RWPE1 (cell line): ENCODE results near the gene GPC5.

ENCODE experiments used
- CTCF ChIA-PET: fragments of 350-600 bp; sonication (Branson Sonifier 250); formaldehyde crosslinking; extraction: SDS; loops from one replicate; lab custom pipeline; 2021; lab: Yijun Ruan, JAX
- POLR2A ChIA-PET: fragments of 400-600 bp; formaldehyde crosslinking; extraction: SDS; loops from one replicate; lab custom pipeline; 2020; ENCODE audit warnings: antibody characterized with exemption; ENCODE audit not compliant: low non-redundant PET; lab: Yijun Ruan, JAX
- DNase-seq: peaks from one replicate; pipeline ENCODE4 v3.0.0; 2012; ENCODE audit warnings: low spot score
- H3K27ac ChIP-seq: fragments of 450-650 bp; 2 replicates; pipeline ENCODE4 v1.5.1; 2017
- TF ChIP-seq, protein P1 (sequence below): fragments of 450-650 bp; conservative IDR thresholded peaks from 2 replicates; pipeline ENCODE4 v1.5.1; 2017; ENCODE audit warnings: low read depth, mild to moderate bottlenecking

GPC5 gene

GRCh38 chr13:91567485-91568207 is 169.2 kb downstream of the GPC5 start:
- TF ChIP-seq, protein P1, sequence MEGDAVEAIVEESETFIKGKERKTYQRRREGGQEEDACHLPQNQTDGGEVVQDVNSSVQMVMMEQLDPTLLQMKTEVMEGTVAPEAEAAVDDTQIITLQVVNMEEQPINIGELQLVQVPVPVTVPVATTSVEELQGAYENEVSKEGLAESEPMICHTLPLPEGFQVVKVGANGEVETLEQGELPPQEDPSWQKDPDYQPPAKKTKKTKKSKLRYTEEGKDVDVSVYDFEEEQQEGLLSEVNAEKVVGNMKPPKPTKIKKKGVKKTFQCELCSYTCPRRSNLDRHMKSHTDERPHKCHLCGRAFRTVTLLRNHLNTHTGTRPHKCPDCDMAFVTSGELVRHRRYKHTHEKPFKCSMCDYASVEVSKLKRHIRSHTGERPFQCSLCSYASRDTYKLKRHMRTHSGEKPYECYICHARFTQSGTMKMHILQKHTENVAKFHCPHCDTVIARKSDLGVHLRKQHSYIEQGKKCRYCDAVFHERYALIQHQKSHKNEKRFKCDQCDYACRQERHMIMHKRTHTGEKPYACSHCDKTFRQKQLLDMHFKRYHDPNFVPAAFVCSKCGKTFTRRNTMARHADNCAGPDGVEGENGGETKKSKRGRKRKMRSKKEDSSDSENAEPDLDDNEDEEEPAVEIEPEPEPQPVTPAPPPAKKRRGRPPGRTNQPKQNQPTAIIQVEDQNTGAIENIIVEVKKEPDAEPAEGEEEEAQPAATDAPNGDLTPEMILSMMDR = no peak
- ChIA-PET POLR2A (no interaction called here), CTCF (no interaction called here)
- DNase-seq = no peak
- H3K27ac ChIP-seq = no peak overlapping the region

- DNase-seq = no peak
- TF ChIP-seq, protein P1 = no peak
- POLR2A ChIA-PET = no interaction called here
- no peak overlapping the region for H3K27ac ChIP-seq
- CTCF ChIA-PET = no interaction called here
Observed at GRCh38 chr13:91571681-91572080, 173.3 kb downstream of the GPC5 start.

DNA sequence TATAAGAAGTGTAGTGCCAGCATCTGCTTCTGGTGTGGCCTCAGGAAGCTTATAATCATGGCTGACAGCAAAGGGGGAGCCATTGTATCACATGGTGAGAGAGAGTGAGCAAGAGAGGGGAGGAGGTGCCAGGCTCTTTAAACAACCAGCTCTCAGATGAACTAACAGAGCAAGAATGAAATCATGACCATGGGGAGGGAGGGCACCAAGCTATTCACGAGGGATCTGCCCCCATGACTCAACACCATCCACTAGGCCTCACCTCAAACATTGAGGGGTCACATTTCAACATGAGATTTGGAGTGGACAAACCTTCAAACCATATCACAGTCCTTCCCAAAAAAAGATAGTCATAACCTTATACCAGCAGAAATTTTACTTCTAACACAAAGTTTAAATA is 174.0 kb downstream of the GPC5 start:
- TF ChIP-seq, protein P1 = no peak
- no peak for DNase-seq
- ChIA-PET POLR2A (no interaction called here), CTCF (interaction anchor here (0.5 kb wide), 1 partner anchor 1651 kb away, joined by 3 read pairs; no protein-coding TSS in a partner anchor)
- no peak overlapping the region for H3K27ac ChIP-seq

DNA sequence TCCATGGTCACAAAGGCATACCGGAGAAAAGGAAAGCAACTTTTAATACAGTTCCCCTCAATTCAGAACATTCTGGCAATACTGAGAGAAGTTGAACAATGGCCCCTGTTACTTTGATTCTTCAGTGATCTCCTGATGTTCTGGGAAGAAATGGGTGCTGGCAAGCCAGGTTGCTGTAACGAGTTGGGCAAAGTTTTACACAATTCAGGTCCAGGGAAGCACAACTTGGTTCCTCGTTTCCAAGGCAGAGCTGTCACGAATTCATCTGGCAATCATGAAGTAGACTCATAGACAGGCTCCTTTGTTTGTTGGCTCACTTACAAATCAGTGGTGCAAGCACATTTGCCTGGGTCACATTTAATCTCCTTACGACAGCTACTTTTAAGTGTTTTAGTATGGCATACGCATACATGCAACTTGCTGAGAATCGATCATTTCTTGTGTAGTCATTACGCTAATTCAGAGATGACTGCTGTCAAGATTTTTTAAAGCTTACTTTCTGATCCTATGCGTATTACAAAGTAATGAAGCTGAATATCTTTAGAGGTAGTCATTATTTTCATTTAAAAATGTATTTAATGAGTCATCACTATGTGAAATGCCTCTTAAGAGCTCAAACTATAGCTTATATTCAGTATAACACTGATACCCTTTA is 174.7 kb downstream of the GPC5 start:
- TF ChIP-seq, protein P1 = no peak
- no peak overlapping the region for H3K27ac ChIP-seq
- no peak for DNase-seq
- ChIA-PET POLR2A (no interaction called here), CTCF (interaction anchor here (0.5 kb wide), 1 partner anchor 1651 kb away, joined by 3 read pairs; no protein-coding TSS in a partner anchor)

GRCh38 chr13:91574766-91575165 is 176.3 kb downstream of the GPC5 start:
- no peak for DNase-seq
- no peak overlapping the region for H3K27ac ChIP-seq
- ChIA-PET POLR2A (no interaction called here), CTCF (no interaction called here)
- TF ChIP-seq, protein P1 = no peak

DNA sequence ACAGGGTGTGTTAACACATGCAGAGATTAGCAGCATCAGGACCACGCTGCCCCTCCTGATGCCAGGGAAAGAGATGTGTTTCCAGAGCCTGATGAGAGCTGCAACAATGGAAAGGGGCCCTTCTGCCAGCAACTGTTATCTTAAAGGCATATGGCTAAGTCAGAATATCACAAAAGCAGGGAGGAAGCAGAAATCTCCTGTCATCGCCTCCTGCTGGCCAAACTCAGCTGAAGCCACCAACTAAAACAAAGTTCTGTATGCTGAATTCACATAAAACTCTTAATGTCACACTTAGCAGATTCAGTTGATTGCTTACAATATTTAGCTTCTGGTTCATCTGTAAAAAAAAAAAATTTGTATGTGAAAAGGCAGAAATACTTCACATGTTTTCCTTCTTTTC is 178.2 kb downstream of the GPC5 start:
- TF ChIP-seq, protein P1 = no peak
- ChIA-PET CTCF (interaction anchor here (0.6 kb wide), 1 partner anchor 1417 kb away, joined by 3 read pairs; no protein-coding TSS in a partner anchor), POLR2A (no interaction called here)
- no peak overlapping the region for H3K27ac ChIP-seq
- no peak for DNase-seq
